Small intestine (tissue), 7 donors: ENCODE data around the gene STK36. TPM values are rescaled to one million over a fixed set of nuclear protein-coding genes. Genes with fewer than 3 reads are reported as not detected.
A peak's percentile ranks its signal among the peaks of the same experiment; 100 is the strongest.

ENCODE experiments used
- DNase-seq, 2 donors: peaks; one replicate each; pipeline versions ENCODE4 v3.0.0 to v3.0.0-alpha.2; 2013
- FAIRE-seq: peaks from 2 replicates; lab custom pipeline; 2012; peaks lifted over from hg19 to GRCh38; lab: Jason Lieb, UNC
- H3K27ac ChIP-seq, 3 donors: one replicate each; pipeline ENCODE4 v1.5.1; 2013; ENCODE audit warnings: low read length in 2 of 3, mild to moderate bottlenecking in 2 of 3, control low read depth in 1 of 3, inconsistent platforms in 1 of 3, low read depth in 1 of 3, moderate library complexity in 1 of 3
- H3K27me3 ChIP-seq, 3 donors: one replicate each; pipeline ENCODE4 v1.6.1; 2013; ENCODE audit warnings: low read length in 3 of 3, inconsistent platforms in 1 of 3; ENCODE audit not compliant: control insufficient read depth in 3 of 3, insufficient read depth in 3 of 3
- H3K36me3 ChIP-seq, 3 donors: one replicate each; pipeline ENCODE4 v1.6.1; 2013; ENCODE audit warnings: low read length in 3 of 3, inconsistent platforms in 1 of 3, low read depth in 1 of 3, mild to moderate bottlenecking in 1 of 3, moderate library complexity in 1 of 3; ENCODE audit not compliant: control insufficient read depth in 3 of 3, insufficient read depth in 2 of 3
- H3K4me1 ChIP-seq, 3 donors: one replicate each; pipeline ENCODE4 v1.6.1; 2013; ENCODE audit warnings: low read length in 2 of 3, inconsistent platforms in 1 of 3, low read depth in 1 of 3, mild to moderate bottlenecking in 1 of 3, moderate library complexity in 1 of 3; ENCODE audit not compliant: control insufficient read depth in 3 of 3, insufficient read depth in 2 of 3
- H3K4me3 ChIP-seq, 3 donors: one replicate each; pipeline ENCODE4 v1.5.1; 2013; ENCODE audit warnings: low read length in 3 of 3, control low read depth in 1 of 3, inconsistent platforms in 1 of 3, low read depth in 1 of 3, mild to moderate bottlenecking in 1 of 3, moderate library complexity in 1 of 3
- H3K9me3 ChIP-seq, 2 donors: one replicate each; pipeline ENCODE4 v1.6.1; 2013; ENCODE audit warnings: low read depth in 1 of 2, low read length in 1 of 2; ENCODE audit not compliant: control insufficient read depth in 2 of 2, insufficient read depth in 1 of 2
- WGBS, 3 donors: extraction: QIAGEN DNeasy Blood & Tissue Kit; methylation state at CpG; one replicate each; pipeline ENCODE4 v1.1.7; 2013; 5-methylcytosine and 5-hydroxymethylcytosine counted together
- polyA plus RNA-seq, 4 donors: library from polyadenylated mRNA; stranded (reverse) in 3 of 4; unstranded in 1 of 4; fragments of 200-250 nt in 3 of 4; fragments of 120-200 nt in 1 of 4; gene quantifications; one replicate each; pipeline versions ENCODE4 v1.2.1 to v1.2.3, GENCODE V29; 2013
- donor health status: healthy with polysubstance abuse.
- donor health status: control.
- donor health status: control.
- donor health status: Bipolar disorder and iron deficiency.
- donor health status: healthy.

Gene STK36
- polyA plus RNA-seq, 4 donors = 9.7 to 38.9 (median 14.9) TPM

GRCh38 chr2:218734190-218734975, 62.5 kb downstream of the STK36 start:
- no peaks in the 10 kb centered on the region for H3K27me3 ChIP-seq
- FAIRE-seq = no peak
- no peaks in the 10 kb centered on the region for H3K9me3 ChIP-seq
- H3K4me1 ChIP-seq = peaks cover 3 to 15% (median 11%) of the 10 kb centered on the region in 3 donors
- H3K36me3 ChIP-seq = peaks cover 5 to 25% (median 7%) of the 10 kb centered on the region in 3 donors
- WGBS, 3 donors = 90 to 96% (median 95%) methylated on average over 8 of the region's 8 CpGs
- H3K4me3 ChIP-seq = no peak overlapping the region
- H3K27ac ChIP-seq = peak overlapping the region in 1 of 3 donors; percentile 6
- DNase-seq = no peak

- WGBS, 3 donors = 86 to 91% (median 87%) methylated on average over 2 of the region's 2 CpGs
- FAIRE-seq (no peak), DNase-seq (no peak)
- H3K27ac ChIP-seq = no peak overlapping the region
- H3K27me3 ChIP-seq = no peaks in the 10 kb centered on the region
- H3K9me3 ChIP-seq = no peaks in the 10 kb centered on the region
- H3K36me3 ChIP-seq = peaks cover 9 to 37% (median 9%) of the 10 kb centered on the region in 3 donors
- H3K4me3 ChIP-seq = no peak overlapping the region
- H3K4me1 ChIP-seq = peaks cover 3 to 11% (median 11%) of the 10 kb centered on the region in 3 donors
Observed at GRCh38 chr2:218736531-218736930, 64.6 kb downstream of the STK36 start.

- Histone ChIP-seq H3K4me3 (no peak overlapping the region), H3K36me3 (peaks cover 11 to 47% (median 17%) of the 10 kb centered on the region in 3 donors), H3K27ac (no peak overlapping the region), H3K27me3 (no peaks in the 10 kb centered on the region), H3K9me3 (peaks cover 0 to under 1% of the 10 kb centered on the region in 2 donors), H3K4me1 (peaks cover 0 to 4% (median 0%) of the 10 kb centered on the region in 3 donors)
- 77 to 88% (median 78%) methylated on average over 6 of the region's 6 CpGs for WGBS, 3 donors
- FAIRE-seq = no peak
- DNase-seq = no peak
Observed at GRCh38 chr2:218743068-218743467, 71.2 kb downstream of the STK36 start.

- FAIRE-seq = no peak
- H3K27me3 ChIP-seq = no peaks in the 10 kb centered on the region
- H3K36me3 ChIP-seq = peaks cover 8 to 51% (median 13%) of the 10 kb centered on the region in 3 donors
- whole genome bisulfite sequencing, 3 donors = 67 to 89% (median 69%) methylated on average over 3 of the region's 3 CpGs
- H3K9me3 ChIP-seq = peaks cover 0 to 5% of the 10 kb centered on the region in 2 donors
- H3K27ac ChIP-seq = no peak overlapping the region
- no peak overlapping the region for H3K4me3 ChIP-seq
- H3K4me1 ChIP-seq = peaks cover 0 to 6% (median 0%) of the 10 kb centered on the region in 3 donors
- no peak for DNase-seq
Observed at GRCh38 chr2:218744615-218745014, 72.7 kb downstream of the STK36 start.

GRCh38 chr2:218745160-218745558, 73.3 kb downstream of the STK36 start:
- peaks cover 10 to 55% (median 13%) of the 10 kb centered on the region in 3 donors for H3K36me3 ChIP-seq
- FAIRE-seq (no peak), DNase-seq (no peak)
- 76 to 86% (median 85%) methylated on average over 5 of the region's 5 CpGs for WGBS, 3 donors
- H3K4me3 ChIP-seq = no peak overlapping the region
- peaks cover 0 to 5% of the 10 kb centered on the region in 2 donors for H3K9me3 ChIP-seq
- H3K27me3 ChIP-seq = no peaks in the 10 kb centered on the region
- H3K27ac ChIP-seq = no peak overlapping the region
- peaks cover 0 to 6% (median 0%) of the 10 kb centered on the region in 3 donors for H3K4me1 ChIP-seq

GRCh38 chr2:218745559-218746469, 73.9 kb downstream of the STK36 start:
- peaks cover 13 to 53% (median 14%) of the 10 kb centered on the region in 3 donors for H3K36me3 ChIP-seq
- H3K27me3 ChIP-seq = no peaks in the 10 kb centered on the region
- H3K4me1 ChIP-seq = peaks cover 0 to 6% (median 0%) of the 10 kb centered on the region in 3 donors
- H3K4me3 ChIP-seq = no peak overlapping the region
- H3K9me3 ChIP-seq = peaks cover 0 to 5% of the 10 kb centered on the region in 2 donors
- FAIRE-seq = no peak
- peak in 1 of 2 donors; percentile 11 for DNase-seq
- 73 to 82% (median 73%) methylated on average over 10 of the region's 10 CpGs for WGBS, 3 donors
- no peak overlapping the region for H3K27ac ChIP-seq

GRCh38 chr2:218746470-218746795, 74.5 kb downstream of the STK36 start:
- peaks cover 0 to 6% (median 0%) of the 10 kb centered on the region in 3 donors for H3K4me1 ChIP-seq
- FAIRE-seq (no peak), DNase-seq (no peak)
- H3K9me3 ChIP-seq = peaks cover 0 to 5% of the 10 kb centered on the region in 2 donors
- H3K4me3 ChIP-seq = no peak overlapping the region
- WGBS, 3 donors = 96 to 100% (median 97%) methylated on average over 1 of the region's 1 CpG
- H3K27me3 ChIP-seq = no peaks in the 10 kb centered on the region
- H3K27ac ChIP-seq = no peak overlapping the region
- H3K36me3 ChIP-seq = peaks cover 11 to 47% (median 14%) of the 10 kb centered on the region in 3 donors

GRCh38 chr2:218746960-218747359, 75.1 kb downstream of the STK36 start:
- Histone ChIP-seq H3K4me3 (no peak overlapping the region), H3K4me1 (peaks cover 0 to 6% (median 0%) of the 10 kb centered on the region in 3 donors), H3K27ac (no peak overlapping the region), H3K9me3 (peaks cover 0 to 5% of the 10 kb centered on the region in 2 donors), H3K36me3 (peaks cover 11 to 50% (median 16%) of the 10 kb centered on the region in 3 donors), H3K27me3 (no peaks in the 10 kb centered on the region)
- DNase-seq (no peak), FAIRE-seq (no peak)
- 95 to 98% (median 96%) methylated on average over 10 of the region's 10 CpGs for WGBS, 3 donors
